HEK293 (cell line): Measurements from ENCODE around the gene HIPK2.

ENCODE experiments used
- CTCF ChIA-PET: fragments of 350-600 bp; formaldehyde crosslinking; extraction: SDS; loops from one replicate; lab custom pipeline; 2021; ENCODE audit warnings: antibody characterized with exemption; lab: Yijun Ruan, JAX
- POLR2A ChIA-PET: fragments of 300-600 bp; formaldehyde crosslinking; extraction: SDS; loops from one replicate; lab custom pipeline; 2020; ENCODE audit warnings: antibody characterized with exemption, inconsistent platforms; lab: Yijun Ruan, JAX
- H3K27ac ChIP-seq: fragments of 200-500 bp; sonication (Bioruptor generic); 2 replicates; pipeline ENCODE4 v1.5.1; 2014; ENCODE audit warnings: low read depth, low read length, control low read depth, inconsistent platforms; ENCODE audit errors: extremely low read depth
- H3K36me3 ChIP-seq, 2 experiments: fragments of 200-500 bp in 1 of 2; sonication (Bioruptor generic) in 1 of 2; 1 replicate in 1 of 2; 2 replicates in 1 of 2; pipeline ENCODE4 v1.5.1; 2014 to 2017; ENCODE audit warnings: inconsistent platforms in 2 of 2, low read length in 2 of 2; ENCODE audit not compliant: control insufficient read depth in 2 of 2, insufficient read depth in 1 of 2
- H3K4me1 ChIP-seq: fragments of 200-500 bp; sonication (Bioruptor generic); 2 replicates; pipeline ENCODE4 v1.5.1; 2014; ENCODE audit warnings: mild to moderate bottlenecking, low read length, inconsistent platforms; ENCODE audit not compliant: control insufficient read depth, insufficient read depth
- H3K4me3 ChIP-seq: 2 replicates; pipeline ENCODE4 v1.5.1; 2011; ENCODE audit warnings: low read depth, mild to moderate bottlenecking, control low read depth, low read length, moderate library complexity
- H3K9me3 ChIP-seq: fragments of 200-500 bp; sonication (Bioruptor generic); 2 replicates; pipeline ENCODE4 v1.5.1; 2014; ENCODE audit warnings: low read depth, low read length, inconsistent platforms; ENCODE audit not compliant: control insufficient read depth, insufficient read depth
- BCL6B ChIP-seq: fragments of 450-650 bp; formaldehyde crosslinking; IDR thresholded peaks from 2 replicates; pipeline ENCODE4 v1.5.1; 2017; ENCODE audit warnings: missing biosample characterization, missing genetic modification characterization
- EGR2 ChIP-seq: fragments of 450-650 bp; formaldehyde crosslinking; IDR thresholded peaks from 2 replicates; pipeline ENCODE4 v1.5.1; 2016; ENCODE audit warnings: low read depth, missing biosample characterization, missing genetic modification characterization
- ELK4 ChIP-seq: IDR thresholded peaks from 2 replicates; pipeline ENCODE4 v1.6.1; 2011; ENCODE audit warnings: mild to moderate bottlenecking, low read depth, low read length, borderline replicate concordance
- HIC1 ChIP-seq: fragments of 450-650 bp; formaldehyde crosslinking; IDR thresholded peaks from 2 replicates; pipeline ENCODE4 v1.5.1; 2016; ENCODE audit warnings: missing biosample characterization, missing genetic modification characterization
- KLF10 ChIP-seq: fragments of 450-650 bp; IDR thresholded peaks from 2 replicates; pipeline ENCODE4 v1.5.1; 2018; ENCODE audit warnings: missing biosample characterization, mild to moderate bottlenecking, missing genetic modification characterization
- REST ChIP-seq: fragments of 450-650 bp; formaldehyde crosslinking; IDR thresholded peaks from 2 replicates; pipeline ENCODE4 v1.5.1; 2016; ENCODE audit warnings: missing biosample characterization, missing genetic modification characterization
- SALL2 ChIP-seq: fragments of 450-650 bp; formaldehyde crosslinking; IDR thresholded peaks from 2 replicates; pipeline ENCODE4 v1.5.0; 2017; ENCODE audit warnings: missing biosample characterization, mild to moderate bottlenecking, missing genetic modification characterization, borderline replicate concordance
- WT1 ChIP-seq: fragments of 450-650 bp; formaldehyde crosslinking; IDR thresholded peaks from 2 replicates; pipeline ENCODE4 v1.5.1; 2016; ENCODE audit warnings: missing biosample characterization, missing genetic modification characterization
- ZBTB10 ChIP-seq: fragments of 450-650 bp; formaldehyde crosslinking; IDR thresholded peaks from 2 replicates; pipeline ENCODE4 v1.5.1; 2016; ENCODE audit warnings: missing biosample characterization, missing genetic modification characterization
- ZNF138 ChIP-seq: fragments of 450-650 bp; formaldehyde crosslinking; IDR thresholded peaks from 2 replicates; pipeline ENCODE4 v1.5.1; 2016; ENCODE audit warnings: missing biosample characterization, missing genetic modification characterization, borderline replicate concordance
- ZNF155 ChIP-seq: fragments of 450-650 bp; formaldehyde crosslinking; IDR thresholded peaks from 2 replicates; pipeline ENCODE4 v1.5.1; 2016; ENCODE audit warnings: missing biosample characterization, missing genetic modification characterization
- ZNF2 ChIP-seq: fragments of 450-650 bp; formaldehyde crosslinking; IDR thresholded peaks from 2 replicates; pipeline ENCODE4 v1.5.1; 2016; ENCODE audit warnings: missing biosample characterization, missing genetic modification characterization
- ZNF214 ChIP-seq: fragments of 450-650 bp; formaldehyde crosslinking; IDR thresholded peaks from 2 replicates; pipeline ENCODE4 v1.5.1; 2017; ENCODE audit warnings: missing biosample characterization, mild to moderate bottlenecking, missing genetic modification characterization, borderline replicate concordance
- ZNF366 ChIP-seq: fragments of 450-650 bp; formaldehyde crosslinking; conservative IDR thresholded peaks from 2 replicates; pipeline ENCODE4 v1.5.1; 2016; ENCODE audit warnings: missing biosample characterization, missing genetic modification characterization
- ZNF473 ChIP-seq: fragments of 450-650 bp; formaldehyde crosslinking; IDR thresholded peaks from 2 replicates; pipeline ENCODE4 v1.5.1; 2017; ENCODE audit warnings: missing biosample characterization, missing genetic modification characterization
- ZNF544 ChIP-seq: fragments of 450-650 bp; formaldehyde crosslinking; IDR thresholded peaks from 2 replicates; pipeline ENCODE4 v1.5.0; 2017; ENCODE audit warnings: missing biosample characterization, missing genetic modification characterization
- ZNF560 ChIP-seq: fragments of 450-650 bp; formaldehyde crosslinking; IDR thresholded peaks from 2 replicates; pipeline ENCODE4 v1.5.1; 2017; ENCODE audit warnings: missing biosample characterization, missing genetic modification characterization, borderline replicate concordance
- ZNF561 ChIP-seq: fragments of 450-650 bp; IDR thresholded peaks from 2 replicates; pipeline ENCODE4 v1.5.1; 2018; ENCODE audit warnings: missing biosample characterization, missing genetic modification characterization, borderline replicate concordance
- ZNF621 ChIP-seq: fragments of 450-650 bp; formaldehyde crosslinking; IDR thresholded peaks from 2 replicates; pipeline ENCODE4 v1.5.1; 2017; ENCODE audit warnings: missing biosample characterization, missing genetic modification characterization
- ZNF626 ChIP-seq: fragments of 450-650 bp; sonication (Bioruptor Pico); formaldehyde crosslinking; IDR thresholded peaks from 2 replicates; pipeline ENCODE4 v1.5.1; 2018; ENCODE audit warnings: missing biosample characterization, missing genetic modification characterization, inconsistent platforms
- ZNF629 ChIP-seq: fragments of 450-650 bp; formaldehyde crosslinking; IDR thresholded peaks from 2 replicates; pipeline ENCODE4 v1.5.1; 2017; ENCODE audit warnings: missing biosample characterization, missing genetic modification characterization
- ZNF664 ChIP-seq: fragments of 450-650 bp; formaldehyde crosslinking; IDR thresholded peaks from 2 replicates; pipeline ENCODE4 v1.5.1; 2016; ENCODE audit warnings: missing biosample characterization, missing genetic modification characterization
- ZNF701 ChIP-seq: fragments of 450-650 bp; formaldehyde crosslinking; IDR thresholded peaks from 2 replicates; pipeline ENCODE4 v1.5.1; 2016; ENCODE audit warnings: missing biosample characterization, missing genetic modification characterization
- ZNF777 ChIP-seq: fragments of 450-650 bp; formaldehyde crosslinking; IDR thresholded peaks from 2 replicates; pipeline ENCODE4 v1.5.1; 2017; ENCODE audit warnings: missing biosample characterization, missing genetic modification characterization, borderline replicate concordance

Gene HIPK2

GRCh38 chr7:139714163-139714901 lies 63.5 kb downstream of the HIPK2 start:
- no peaks in the 10 kb centered on the region for H3K9me3 ChIP-seq
- H3K27ac ChIP-seq, result no peak overlapping the region
- TF ChIP-seq HIC1 (tag by site-specific recombination) (no peak), ZNF155 (tag by site-specific recombination) (no peak), SALL2 (tag by site-specific recombination) (no peak), ZNF214 (tag by site-specific recombination) (no peak), ZNF621 (tag by site-specific recombination) (no peak), ZNF561 (tag by site-specific recombination) (no peak), ZNF629 (no peak), ZNF2 (no peak), ZNF777 (no peak), EGR2 (tag by site-specific recombination) (no peak), KLF10 (tag by site-specific recombination) (no peak), ZNF664 (tag by site-specific recombination) (no peak), ZNF544 (tag by site-specific recombination) (no peak), ZNF138 (tag by site-specific recombination) (no peak), WT1 (tag by site-specific recombination) (no peak), ZNF473 (tag by site-specific recombination) (no peak)
- ChIA-PET CTCF (interaction anchor here (0.6 kb wide), 1 partner anchor 280 kb away, joined by 3 read pairs; no protein-coding TSS in a partner anchor), POLR2A (no interaction called here)
- H3K4me1 ChIP-seq, result no peaks in the 10 kb centered on the region
- H3K4me3 ChIP-seq, result no peak overlapping the region
- peaks cover 0 to 34% of the 10 kb centered on the region in 2 experiments; a peak in 1 of 3 replicates for H3K36me3 ChIP-seq

GRCh38 chr7:139713526-139714162 lies 64.2 kb downstream of the HIPK2 start:
- Histone ChIP-seq H3K4me3 (no peak overlapping the region), H3K4me1 (no peaks in the 10 kb centered on the region), H3K36me3 (peaks cover 0 to 35% of the 10 kb centered on the region in 2 experiments; a peak in 1 of 3 replicates), H3K9me3 (no peaks in the 10 kb centered on the region), H3K27ac (no peak overlapping the region)
- POLR2A ChIA-PET, result no interaction called here
- CTCF ChIA-PET, result interaction anchor here (0.6 to 0.7 kb wide), 2 partner anchors 9 to 279 kb away, joined by 3 read pairs; no protein-coding TSS in a partner anchor
- TF ChIP-seq ELK4 (no peak), REST (tag by site-specific recombination) (no peak), ZNF626 (tag by site-specific recombination) (no peak), ZNF701 (tag by site-specific recombination) (no peak), ZBTB10 (tag by site-specific recombination) (no peak), BCL6B (tag by site-specific recombination) (no peak), ZNF366 (tag by site-specific recombination) (no peak), ZNF560 (tag by site-specific recombination) (no peak)
